ENCODE results near the gene FOXM1. TPM values are rescaled to one million over a fixed set of nuclear protein-coding genes. Genes with fewer than 3 reads are reported as not detected.
A peak's percentile ranks its signal among the peaks of the same experiment; 100 is the strongest.

Gene FOXM1
- total RNA-seq, 1 donor from 2014 or later, result 14.3 TPM

GRCh38 chr12:2834581-2835491, 42.1 kb downstream of the FOXM1 start, which contains the start of gene NRIP2:
Gene NRIP2, minus strand, starts transcription at chr12:2835035. Its CDS starts 52 bp downstream, at chr12:2834983.
- Histone ChIP-seq H3K4me3 (ENCODE audit: low read depth, low read length) (no peak within 1 kb of the TSS), H3K36me3 (ENCODE audit: control insufficient read depth, insufficient read depth, low read length) (no peaks in the 10 kb centered on the region), H3K27me3 (ENCODE audit: control insufficient read depth, insufficient read depth, low read length) (peaks cover 11% of the 10 kb centered on the region)
- TF ChIP-seq CTCF (IDR thresholded peaks at IDR 0.05; ENCODE audit: insufficient read depth, low read length, poor library complexity, severe bottlenecking), result peak; percentile 17
- DNase-seq (ENCODE audit: low read depth), result no peak

- Histone ChIP-seq H3K27me3 (ENCODE audit: control insufficient read depth, insufficient read depth, low read length) (peaks cover 11% of the 10 kb centered on the region), H3K4me3 (ENCODE audit: low read depth, low read length) (no peak overlapping the region), H3K36me3 (ENCODE audit: control insufficient read depth, insufficient read depth, low read length) (no peaks in the 10 kb centered on the region)
- no peak for TF ChIP-seq CTCF (IDR thresholded peaks at IDR 0.05; ENCODE audit: insufficient read depth, low read length, poor library complexity, severe bottlenecking)
- DNase-seq (ENCODE audit: low read depth), result no peak
These were observed 43.2 kb downstream of the FOXM1 start for GRCh38 chr12:2833810-2834209.

- no peak for TF ChIP-seq CTCF (IDR thresholded peaks at IDR 0.05; ENCODE audit: insufficient read depth, low read length, poor library complexity, severe bottlenecking)
- peaks cover 11% of the 10 kb centered on the region for H3K27me3 ChIP-seq (ENCODE audit: control insufficient read depth, insufficient read depth, low read length)
- H3K4me3 ChIP-seq (ENCODE audit: low read depth, low read length), result no peak overlapping the region
- no peaks in the 10 kb centered on the region for H3K36me3 ChIP-seq (ENCODE audit: control insufficient read depth, insufficient read depth, low read length)
- no peak for DNase-seq (ENCODE audit: low read depth)
These were observed 43.6 kb downstream of the FOXM1 start for GRCh38 chr12:2833327-2833726.

GRCh38 chr12:2832550-2833127, 44.3 kb downstream of the FOXM1 start:
- Histone ChIP-seq H3K4me3 (ENCODE audit: low read depth, low read length) (no peak overlapping the region), H3K36me3 (ENCODE audit: control insufficient read depth, insufficient read depth, low read length) (no peaks in the 10 kb centered on the region), H3K27me3 (ENCODE audit: control insufficient read depth, insufficient read depth, low read length) (peaks cover 11% of the 10 kb centered on the region)
- DNase-seq (ENCODE audit: low read depth), result no peak
- no peak for TF ChIP-seq CTCF (IDR thresholded peaks at IDR 0.05; ENCODE audit: insufficient read depth, low read length, poor library complexity, severe bottlenecking)

- no peaks in the 10 kb centered on the region for H3K36me3 ChIP-seq (ENCODE audit: control insufficient read depth, insufficient read depth, low read length)
- no peak overlapping the region for H3K4me3 ChIP-seq (ENCODE audit: low read depth, low read length)
- TF ChIP-seq CTCF (IDR thresholded peaks at IDR 0.05; ENCODE audit: insufficient read depth, low read length, poor library complexity, severe bottlenecking), result no peak
- DNase-seq (ENCODE audit: low read depth), result no peak
- no peaks in the 10 kb centered on the region for H3K27me3 ChIP-seq (ENCODE audit: control insufficient read depth, insufficient read depth, low read length)
These were observed 47.7 kb downstream of the FOXM1 start for GRCh38 chr12:2829275-2829674.

All from kidney epithelial cell (primary cell).